Testis (tissue), 3 donors: ENCODE data around the gene FKTN. TPM values are rescaled to one million over a fixed set of nuclear protein-coding genes. Genes with fewer than 3 reads are reported as not detected.

Source experiments
- DNase-seq: peaks from one replicate; pipeline ENCODE4 v3.0.0-alpha.2; 2019
- H3K27ac ChIP-seq, 2 donors: fragments of 200-600 bp; sonication (generic); one replicate each; pipeline ENCODE4 v1.5.1; 2019
- H3K27me3 ChIP-seq: fragments of 200-600 bp; sonication (generic); one replicate; pipeline ENCODE4 v1.5.1; 2019
- H3K36me3 ChIP-seq: fragments of 200-600 bp; sonication (generic); one replicate; pipeline ENCODE4 v1.5.1; 2017; ENCODE audit warnings: low read depth; ENCODE audit errors: missing control alignments
- H3K4me1 ChIP-seq: fragments of 200-600 bp; sonication (generic); one replicate; pipeline ENCODE4 v1.5.1; 2019
- H3K4me3 ChIP-seq, 2 donors: fragments of 200-600 bp; sonication (generic); one replicate each; pipeline ENCODE4 v1.5.1; 2017 to 2019
- H3K9me3 ChIP-seq: fragments of 200-600 bp; sonication (generic); one replicate; pipeline ENCODE4 v1.5.1; 2017
- POLR2A ChIP-seq: fragments of 450-650 bp; IDR thresholded peaks from one replicate; pipeline ENCODE4 v1.6.1; 2017; ENCODE audit warnings: antibody characterized with exemption, mild to moderate bottlenecking, moderate library complexity
- WGBS, 2 donors: methylation state at CpG; one replicate each; pipeline ENCODE4 v1.1.5; 2018; 5-methylcytosine and 5-hydroxymethylcytosine counted together
- intact Hi-C: fragments of 100-400 bp; cut with DNase I; formaldehyde crosslinking; loops from one replicate; pipeline ENCODE4 v1.15.1; 2023; ENCODE audit warnings: low total_unique reads
- polyA plus RNA-seq: library from polyadenylated mRNA; stranded (reverse); fragments of 350-450 nt; fragmentation: Illumina TruSeq; extraction: RNeasy Lipid Tissue Mini Kit (QIAGEN cat#74804); gene quantifications from one replicate; pipeline ENCODE4 v1.2.3, GENCODE V29; 2014; ENCODE audit warnings: low read depth, low replicate concordance; ENCODE audit not compliant: insufficient read depth
- total RNA-seq, 2 donors: library from RNA; depleted of rRNA; stranded (reverse); fragments of >200 nt; gene quantifications; one replicate each; pipeline ENCODE4 v1.2.3, GENCODE V29; 2016
- TF ChIP-seq, protein P1 (sequence below), 3 experiments: fragments of 450-650 bp in 2 of 3; fragments of 200-600 bp in 1 of 3; sonication (generic) in 1 of 3; IDR thresholded peaks; one replicate each; pipeline ENCODE4 v1.5.1; 2016 to 2019; ENCODE audit warnings: antibody characterized with exemption in 3 of 3, mild to moderate bottlenecking in 2 of 3, moderate library complexity in 1 of 3

FKTN gene
- total and polyA plus RNA-seq, 3 donors from 2014 or later, result 10.4 to 27.9 (median 17.5) TPM

GRCh38 chr9:105593145-105593544 lies 35.2 kb downstream of the FKTN start:
- H3K27me3 ChIP-seq, result no peaks in the 10 kb centered on the region
- no peaks in the 10 kb centered on the region for H3K9me3 ChIP-seq
- WGBS, 2 donors, result 90 to 94% methylated on average over 3 of the region's 3 CpGs
- H3K4me1 ChIP-seq, result no peaks in the 10 kb centered on the region
- no peak overlapping the region for H3K4me3 ChIP-seq
- H3K36me3 ChIP-seq, result no peaks in the 10 kb centered on the region
- no peak for TF ChIP-seq POLR2A
- TF ChIP-seq, protein P1, sequence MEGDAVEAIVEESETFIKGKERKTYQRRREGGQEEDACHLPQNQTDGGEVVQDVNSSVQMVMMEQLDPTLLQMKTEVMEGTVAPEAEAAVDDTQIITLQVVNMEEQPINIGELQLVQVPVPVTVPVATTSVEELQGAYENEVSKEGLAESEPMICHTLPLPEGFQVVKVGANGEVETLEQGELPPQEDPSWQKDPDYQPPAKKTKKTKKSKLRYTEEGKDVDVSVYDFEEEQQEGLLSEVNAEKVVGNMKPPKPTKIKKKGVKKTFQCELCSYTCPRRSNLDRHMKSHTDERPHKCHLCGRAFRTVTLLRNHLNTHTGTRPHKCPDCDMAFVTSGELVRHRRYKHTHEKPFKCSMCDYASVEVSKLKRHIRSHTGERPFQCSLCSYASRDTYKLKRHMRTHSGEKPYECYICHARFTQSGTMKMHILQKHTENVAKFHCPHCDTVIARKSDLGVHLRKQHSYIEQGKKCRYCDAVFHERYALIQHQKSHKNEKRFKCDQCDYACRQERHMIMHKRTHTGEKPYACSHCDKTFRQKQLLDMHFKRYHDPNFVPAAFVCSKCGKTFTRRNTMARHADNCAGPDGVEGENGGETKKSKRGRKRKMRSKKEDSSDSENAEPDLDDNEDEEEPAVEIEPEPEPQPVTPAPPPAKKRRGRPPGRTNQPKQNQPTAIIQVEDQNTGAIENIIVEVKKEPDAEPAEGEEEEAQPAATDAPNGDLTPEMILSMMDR (IDR thresholded peaks at IDR 0.05), result no peak
- intact Hi-C loops, result no loop called here
- no peak for DNase-seq
- no peak overlapping the region for H3K27ac ChIP-seq

GRCh38 chr9:105608721-105609598 lies 51.0 kb downstream of the FKTN start:
- Histone ChIP-seq H3K4me1 (no peaks in the 10 kb centered on the region), H3K4me3 (no peak overlapping the region), H3K9me3 (no peaks in the 10 kb centered on the region), H3K36me3 (no peaks in the 10 kb centered on the region), H3K27me3 (no peaks in the 10 kb centered on the region), H3K27ac (no peak overlapping the region)
- TF ChIP-seq, protein P1 (IDR thresholded peaks at IDR 0.05), result peak in 1 of 3 experiments; percentile 42
- no peak for TF ChIP-seq POLR2A
- WGBS, 2 donors, result 66 to 69% methylated on average over 6 of the region's 6 CpGs
- DNase-seq, result no peak
- intact Hi-C loops, result no loop called here

- 91 to 97% methylated on average over 2 of the region's 2 CpGs for WGBS, 2 donors
- no peaks in the 10 kb centered on the region for H3K36me3 ChIP-seq
- intact Hi-C loops, result no loop called here
- DNase-seq, result no peak
- TF ChIP-seq, protein P1 (IDR thresholded peaks at IDR 0.05), result no peak
- TF ChIP-seq POLR2A, result no peak
- no peaks in the 10 kb centered on the region for H3K4me1 ChIP-seq
- no peak overlapping the region for H3K4me3 ChIP-seq
- H3K27ac ChIP-seq, result no peak overlapping the region
- no peaks in the 10 kb centered on the region for H3K27me3 ChIP-seq
- H3K9me3 ChIP-seq, result no peaks in the 10 kb centered on the region
These were observed 63.1 kb downstream of the FKTN start for GRCh38 chr9:105621001-105621400.

DNA sequence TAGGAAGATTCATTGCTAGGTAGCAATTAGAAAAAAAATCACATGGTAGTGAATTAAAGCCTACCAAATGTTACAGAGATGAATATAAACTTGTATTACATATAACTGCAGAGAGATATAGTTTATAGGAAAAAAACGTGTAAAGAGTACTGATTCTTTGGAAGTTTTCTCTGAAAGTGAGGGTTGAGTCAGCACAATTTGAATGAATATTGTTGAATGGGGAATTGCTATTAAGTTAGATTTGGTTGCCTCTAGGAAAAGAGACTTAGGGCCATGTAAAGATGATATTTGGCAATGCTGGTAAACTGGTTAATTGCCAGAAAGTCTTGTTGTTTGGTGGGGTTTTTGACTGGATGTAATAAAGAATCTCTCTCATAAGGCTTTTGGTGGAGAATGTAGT lies 67.2 kb downstream of the FKTN start:
- WGBS, 2 donors, result 72 to 85% methylated on average over 1 of the region's 1 CpG
- no peak for DNase-seq
- H3K27me3 ChIP-seq, result no peaks in the 10 kb centered on the region
- intact Hi-C loops, result no loop called here
- H3K36me3 ChIP-seq, result no peaks in the 10 kb centered on the region
- H3K4me3 ChIP-seq, result no peak overlapping the region
- H3K4me1 ChIP-seq, result no peaks in the 10 kb centered on the region
- no peaks in the 10 kb centered on the region for H3K9me3 ChIP-seq
- H3K27ac ChIP-seq, result no peak overlapping the region
- TF ChIP-seq, protein P1 (IDR thresholded peaks at IDR 0.05), result no peak
- TF ChIP-seq POLR2A, result no peak

DNA sequence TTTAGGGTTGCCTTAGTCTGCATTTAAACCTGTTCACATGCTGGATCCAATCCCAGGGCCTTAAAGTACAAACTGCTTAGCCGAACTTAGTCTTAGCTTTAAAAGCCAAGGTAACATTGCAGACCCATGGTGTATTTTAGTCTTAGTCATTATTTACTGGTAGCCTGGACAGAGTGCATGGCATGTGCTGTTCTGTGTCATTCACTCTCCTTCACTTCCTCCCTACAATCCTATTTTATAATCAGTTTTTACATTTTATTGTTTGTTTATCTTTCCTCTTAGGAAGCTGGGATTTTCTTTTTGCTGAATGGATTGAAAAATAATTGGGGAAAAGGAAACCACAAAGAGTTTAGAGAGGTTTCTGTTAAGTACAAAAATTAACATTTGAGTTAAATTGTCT lies 74.9 kb downstream of the FKTN start:
- 92 to 97% methylated on average over 1 of the region's 1 CpG for WGBS, 2 donors
- H3K27ac ChIP-seq, result no peak overlapping the region
- no peak for TF ChIP-seq POLR2A
- TF ChIP-seq, protein P1 (IDR thresholded peaks at IDR 0.05), result no peak
- no peaks in the 10 kb centered on the region for H3K27me3 ChIP-seq
- H3K36me3 ChIP-seq, result no peaks in the 10 kb centered on the region
- no peaks in the 10 kb centered on the region for H3K9me3 ChIP-seq
- intact Hi-C loops, result no loop called here
- no peak overlapping the region for H3K4me3 ChIP-seq
- no peaks in the 10 kb centered on the region for H3K4me1 ChIP-seq
- DNase-seq, result no peak
